ENCODE data around the gene ARHGEF19.

DNA sequence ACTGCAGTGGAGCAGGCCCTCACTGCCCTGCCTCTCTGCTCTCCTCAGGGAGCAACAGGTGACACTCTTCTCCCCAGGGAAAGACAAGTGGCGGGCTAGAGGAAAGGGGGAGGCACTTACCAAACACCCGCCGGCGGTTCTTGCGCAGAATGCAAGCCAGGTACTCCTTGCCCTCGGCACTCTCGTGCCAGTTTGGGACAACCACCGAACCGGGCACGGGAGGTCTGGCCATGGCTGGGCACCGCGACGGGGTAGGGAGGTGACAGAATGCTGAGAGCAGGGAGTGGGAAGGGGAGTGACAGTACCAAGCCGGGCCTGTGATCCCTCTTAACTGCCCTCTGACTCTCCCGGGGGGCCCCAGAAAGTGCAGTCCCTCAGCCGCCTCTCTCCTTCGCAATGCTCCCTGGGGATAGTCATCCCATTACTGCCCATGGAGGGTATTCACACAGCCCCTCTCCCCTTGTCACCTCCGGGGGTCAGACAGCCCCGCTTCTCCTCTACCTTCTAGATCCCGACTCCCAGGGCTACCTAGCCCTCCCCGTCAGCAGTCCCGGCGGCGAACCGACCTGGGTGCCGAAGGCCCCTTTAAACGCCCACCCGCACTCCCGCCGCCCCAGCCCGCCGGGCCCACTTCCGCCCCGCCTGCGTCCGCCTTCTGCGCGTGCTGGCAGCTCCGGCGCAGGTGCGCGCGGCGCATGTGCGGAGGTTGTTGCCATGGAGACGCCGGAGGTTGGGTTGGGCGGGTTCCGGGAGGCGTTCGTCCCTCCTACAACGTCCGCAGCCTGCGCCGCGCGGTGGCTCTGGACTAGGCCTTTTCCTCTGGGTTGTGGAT is 24.3 kb upstream of the ARHGEF19 start, which contains the start of gene CPLANE2:
- peak; percentile 41 for TF ChIP-seq POLR2A (IDR thresholded peaks at IDR 0.05; ENCODE audit: low read depth)
- TF ChIP-seq, protein P1, sequence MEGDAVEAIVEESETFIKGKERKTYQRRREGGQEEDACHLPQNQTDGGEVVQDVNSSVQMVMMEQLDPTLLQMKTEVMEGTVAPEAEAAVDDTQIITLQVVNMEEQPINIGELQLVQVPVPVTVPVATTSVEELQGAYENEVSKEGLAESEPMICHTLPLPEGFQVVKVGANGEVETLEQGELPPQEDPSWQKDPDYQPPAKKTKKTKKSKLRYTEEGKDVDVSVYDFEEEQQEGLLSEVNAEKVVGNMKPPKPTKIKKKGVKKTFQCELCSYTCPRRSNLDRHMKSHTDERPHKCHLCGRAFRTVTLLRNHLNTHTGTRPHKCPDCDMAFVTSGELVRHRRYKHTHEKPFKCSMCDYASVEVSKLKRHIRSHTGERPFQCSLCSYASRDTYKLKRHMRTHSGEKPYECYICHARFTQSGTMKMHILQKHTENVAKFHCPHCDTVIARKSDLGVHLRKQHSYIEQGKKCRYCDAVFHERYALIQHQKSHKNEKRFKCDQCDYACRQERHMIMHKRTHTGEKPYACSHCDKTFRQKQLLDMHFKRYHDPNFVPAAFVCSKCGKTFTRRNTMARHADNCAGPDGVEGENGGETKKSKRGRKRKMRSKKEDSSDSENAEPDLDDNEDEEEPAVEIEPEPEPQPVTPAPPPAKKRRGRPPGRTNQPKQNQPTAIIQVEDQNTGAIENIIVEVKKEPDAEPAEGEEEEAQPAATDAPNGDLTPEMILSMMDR (IDR thresholded peaks at IDR 0.05), result peak in 1 of 3 experiments; percentile 24
